ENCODE results near the gene COPB2.

COPB2 gene

DNA sequence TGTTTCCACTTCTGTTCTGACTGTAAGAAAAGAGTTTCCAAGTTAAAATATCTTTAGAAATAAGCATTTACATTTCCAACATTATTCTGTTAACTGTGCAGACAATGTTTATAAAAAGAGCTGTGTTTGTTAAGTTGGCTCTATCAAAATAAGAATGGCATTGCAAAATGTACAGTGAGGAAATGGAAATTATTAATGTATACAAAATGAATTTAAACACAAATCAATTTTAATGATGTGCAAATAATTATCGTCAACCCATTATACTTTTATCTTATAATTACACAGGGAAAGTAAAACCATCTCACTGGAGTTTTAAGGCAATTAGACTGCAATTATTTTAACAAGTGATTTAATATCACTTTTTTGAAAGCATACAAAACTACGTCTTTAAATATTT lies 28.2 kb downstream of the COPB2 start:
- in situ Hi-C loops (cut with HindIII; ENCODE audit: low pct_unique_long_range_greater_than_20kb, low sequenced_read_pairs) = no loop called here
- no peak for TF ChIP-seq JUND (IDR thresholded peaks at IDR 0.05; ENCODE audit: low read depth)
- DNase-seq (ENCODE audit: low read depth in 1 of 2, low spot score in 1 of 2) = no peak

DNA sequence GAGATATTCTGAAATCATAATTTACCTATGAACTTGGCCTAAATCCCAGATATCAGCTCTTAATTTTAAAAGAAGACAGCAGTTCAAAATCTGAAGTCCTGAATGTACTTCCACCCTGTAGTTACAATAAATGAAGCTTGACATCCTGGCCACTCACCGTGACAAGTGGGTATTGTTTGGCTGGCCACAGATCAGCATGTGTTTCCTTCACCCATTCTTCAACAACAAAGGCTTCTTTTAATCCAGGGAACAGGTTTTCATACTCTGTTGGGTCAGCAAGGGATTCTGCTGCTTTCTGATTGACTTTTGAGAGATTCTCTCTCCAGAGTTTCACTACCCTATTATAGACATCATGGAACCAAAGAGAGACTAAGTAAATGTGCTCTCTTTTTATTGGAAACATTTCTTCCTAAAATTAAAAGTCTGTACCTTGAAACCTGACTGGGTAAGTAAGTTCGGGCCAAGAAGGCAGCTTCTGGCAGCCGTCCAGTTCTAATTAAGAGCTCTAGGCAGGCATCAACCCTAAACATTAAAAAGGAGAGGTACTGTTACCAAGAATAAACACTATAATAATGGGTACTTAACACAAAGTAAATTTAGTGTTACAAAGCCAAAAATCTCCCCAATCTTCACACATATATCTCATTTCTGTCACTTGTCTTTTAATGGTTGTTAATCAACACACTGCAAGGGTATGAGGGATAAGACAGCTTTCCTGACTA lies 30.4 kb downstream of the COPB2 start:
- no peak for TF ChIP-seq JUND (IDR thresholded peaks at IDR 0.05; ENCODE audit: low read depth)

DNA sequence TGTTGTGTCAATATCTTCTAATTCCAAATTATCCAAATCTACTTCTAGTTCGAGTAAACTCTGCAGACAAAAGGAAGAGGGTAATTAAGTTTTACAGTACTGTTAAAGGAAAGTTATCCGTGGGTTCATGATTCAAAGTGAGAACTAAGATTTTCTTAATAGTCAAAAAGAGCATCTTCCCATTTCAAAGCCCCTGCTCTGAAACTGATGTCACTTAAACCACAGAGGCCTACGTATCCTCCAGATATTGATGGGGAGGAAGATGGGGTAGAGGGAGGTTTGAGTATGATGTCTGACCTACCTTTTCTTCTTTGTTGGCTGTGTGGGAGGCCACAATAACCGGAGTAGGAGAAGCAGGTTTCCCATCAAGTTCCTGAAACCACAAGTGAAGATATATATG lies 31.5 kb downstream of the COPB2 start:
- no peak for TF ChIP-seq JUND (IDR thresholded peaks at IDR 0.05; ENCODE audit: low read depth)
- no peak for DNase-seq (ENCODE audit: low read depth in 1 of 2, low spot score in 1 of 2)
- in situ Hi-C loops (cut with HindIII; ENCODE audit: low pct_unique_long_range_greater_than_20kb, low sequenced_read_pairs) = no loop called here

More for the DNA sequence above, 30.4 kb downstream of the COPB2 start:
- no peak for DNase-seq (ENCODE audit: low read depth in 1 of 2, low spot score in 1 of 2)
- in situ Hi-C loops (cut with HindIII; ENCODE audit: low pct_unique_long_range_greater_than_20kb, low sequenced_read_pairs) = no loop called here

DNA sequence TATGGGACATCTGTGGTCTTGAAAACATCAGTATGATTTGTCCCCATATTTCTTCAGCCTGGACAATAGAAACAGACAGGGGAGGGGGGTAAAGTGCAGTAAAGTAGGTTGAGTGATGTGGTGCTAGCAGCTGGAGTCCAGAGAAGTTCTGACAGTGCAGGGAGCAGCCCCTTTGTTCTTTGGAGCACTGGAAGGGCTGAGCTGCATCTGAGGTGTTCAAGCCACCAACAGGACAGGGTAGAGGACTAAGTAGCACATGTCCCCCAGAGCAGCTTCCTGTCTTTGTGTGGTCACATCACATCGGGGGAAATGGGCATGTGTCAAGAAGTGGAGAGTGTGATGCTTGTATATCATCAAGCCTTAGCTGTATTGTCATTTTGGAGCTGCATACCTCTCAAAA lies 33.6 kb downstream of the COPB2 start:
- no peak for TF ChIP-seq JUND (IDR thresholded peaks at IDR 0.05; ENCODE audit: low read depth)
- in situ Hi-C loops (cut with HindIII; ENCODE audit: low pct_unique_long_range_greater_than_20kb, low sequenced_read_pairs) = no loop called here
- DNase-seq (ENCODE audit: low read depth in 1 of 2, low spot score in 1 of 2) = no peak

DNA sequence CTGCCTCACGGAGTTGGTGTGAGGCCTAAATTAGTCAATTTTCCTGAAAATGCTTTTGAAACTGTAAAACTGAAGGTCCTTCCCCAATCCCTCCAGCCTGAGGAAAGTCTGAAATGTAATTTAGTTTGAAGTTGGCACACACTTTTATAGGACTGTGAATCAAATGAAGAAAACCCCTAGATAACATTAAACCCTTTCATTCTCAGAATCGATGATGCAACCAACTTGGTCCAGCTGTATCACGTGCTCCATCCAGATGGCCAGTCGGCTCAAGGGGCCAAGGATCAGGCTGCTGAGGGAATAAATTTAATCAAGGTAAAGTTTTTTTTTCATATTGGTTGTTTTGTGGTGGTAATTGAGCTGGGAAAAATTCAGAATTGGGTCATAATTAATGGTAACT lies 34.0 kb downstream of the COPB2 start:
- no peak for DNase-seq (ENCODE audit: low read depth in 1 of 2, low spot score in 1 of 2)
- in situ Hi-C loops (cut with HindIII; ENCODE audit: low pct_unique_long_range_greater_than_20kb, low sequenced_read_pairs) = no loop called here
- no peak for TF ChIP-seq JUND (IDR thresholded peaks at IDR 0.05; ENCODE audit: low read depth)

DNA sequence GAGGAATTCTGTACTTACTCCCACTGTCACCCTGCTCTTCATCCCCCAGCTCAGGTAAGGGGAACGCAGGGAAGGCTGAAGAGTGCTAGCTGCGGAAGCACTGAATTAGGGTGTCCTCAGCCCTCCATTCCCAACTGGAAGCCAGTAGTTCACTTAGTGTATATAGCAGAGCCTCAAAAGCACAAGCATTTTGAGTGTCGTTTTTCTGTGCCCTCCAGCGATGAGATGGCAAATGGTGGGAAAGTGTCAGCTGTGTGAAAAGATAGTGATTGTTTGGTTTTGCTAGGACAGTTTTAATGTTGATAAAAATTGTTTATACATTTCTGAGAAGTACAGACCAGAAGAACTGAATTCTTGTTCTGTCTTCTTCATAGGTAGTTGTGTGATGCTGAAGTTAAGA lies 34.8 kb downstream of the COPB2 start:
- no peak for DNase-seq (ENCODE audit: low read depth in 1 of 2, low spot score in 1 of 2)
- in situ Hi-C loops (cut with HindIII; ENCODE audit: low pct_unique_long_range_greater_than_20kb, low sequenced_read_pairs) = no loop called here
- TF ChIP-seq JUND (IDR thresholded peaks at IDR 0.05; ENCODE audit: low read depth) = no peak

DNA sequence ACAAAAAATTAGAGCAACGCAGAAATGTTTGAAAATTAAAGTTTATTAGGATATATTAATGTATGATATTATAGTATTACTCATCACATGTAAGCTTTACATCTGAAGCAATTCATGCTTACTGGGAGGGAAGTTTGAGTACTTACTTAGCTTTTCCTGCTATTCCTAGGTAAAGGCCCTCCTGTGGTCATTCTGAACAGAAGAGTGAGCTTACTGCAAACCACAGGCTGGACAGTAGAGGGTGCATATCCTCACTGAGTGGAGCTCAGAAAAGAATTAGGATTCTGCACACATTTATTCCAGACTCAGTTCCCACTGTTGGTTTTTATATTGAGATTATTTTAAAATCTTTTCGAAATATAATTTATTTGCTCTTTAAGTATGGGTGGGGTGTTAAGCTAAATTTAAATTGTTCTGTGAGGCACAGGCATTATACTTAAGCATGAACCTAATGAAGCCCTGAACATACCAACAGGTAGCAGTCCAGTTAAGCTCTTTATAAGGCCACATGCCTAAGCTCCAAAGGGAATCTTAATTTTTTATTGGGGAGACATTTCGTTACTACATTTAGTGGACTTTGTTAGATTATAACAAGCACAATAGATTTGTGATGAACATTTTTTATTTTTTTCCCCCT lies 35.4 kb downstream of the COPB2 start:
- peak; percentile 56 to 82 for DNase-seq (ENCODE audit: low read depth in 1 of 2, low spot score in 1 of 2)
- no peak for TF ChIP-seq JUND (IDR thresholded peaks at IDR 0.05; ENCODE audit: low read depth)
- in situ Hi-C loops (cut with HindIII; ENCODE audit: low pct_unique_long_range_greater_than_20kb, low sequenced_read_pairs) = no loop called here

DNA sequence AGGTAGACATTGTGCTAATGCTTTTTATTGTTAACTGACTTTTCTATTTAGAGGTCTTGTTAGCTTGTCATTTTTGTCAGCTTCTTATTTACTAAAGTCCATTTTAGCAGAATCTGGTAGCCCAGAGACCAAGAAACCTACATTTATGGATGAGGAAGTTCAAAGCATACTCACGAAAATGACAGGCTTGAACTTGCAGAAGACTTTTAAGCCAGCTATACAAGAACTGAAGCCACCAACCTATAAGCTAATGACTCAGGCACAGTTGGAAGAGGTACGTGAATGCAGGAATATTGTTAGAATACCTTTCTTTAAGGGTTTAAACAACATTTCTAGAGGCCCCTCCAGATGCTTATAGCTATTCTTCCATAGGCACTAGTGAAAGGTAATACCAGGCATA lies 42.7 kb downstream of the COPB2 start:
- in situ Hi-C loops (cut with HindIII; ENCODE audit: low pct_unique_long_range_greater_than_20kb, low sequenced_read_pairs) = no loop called here
- DNase-seq (ENCODE audit: low read depth in 1 of 2, low spot score in 1 of 2) = no peak
- TF ChIP-seq JUND (IDR thresholded peaks at IDR 0.05; ENCODE audit: low read depth) = no peak

DNA sequence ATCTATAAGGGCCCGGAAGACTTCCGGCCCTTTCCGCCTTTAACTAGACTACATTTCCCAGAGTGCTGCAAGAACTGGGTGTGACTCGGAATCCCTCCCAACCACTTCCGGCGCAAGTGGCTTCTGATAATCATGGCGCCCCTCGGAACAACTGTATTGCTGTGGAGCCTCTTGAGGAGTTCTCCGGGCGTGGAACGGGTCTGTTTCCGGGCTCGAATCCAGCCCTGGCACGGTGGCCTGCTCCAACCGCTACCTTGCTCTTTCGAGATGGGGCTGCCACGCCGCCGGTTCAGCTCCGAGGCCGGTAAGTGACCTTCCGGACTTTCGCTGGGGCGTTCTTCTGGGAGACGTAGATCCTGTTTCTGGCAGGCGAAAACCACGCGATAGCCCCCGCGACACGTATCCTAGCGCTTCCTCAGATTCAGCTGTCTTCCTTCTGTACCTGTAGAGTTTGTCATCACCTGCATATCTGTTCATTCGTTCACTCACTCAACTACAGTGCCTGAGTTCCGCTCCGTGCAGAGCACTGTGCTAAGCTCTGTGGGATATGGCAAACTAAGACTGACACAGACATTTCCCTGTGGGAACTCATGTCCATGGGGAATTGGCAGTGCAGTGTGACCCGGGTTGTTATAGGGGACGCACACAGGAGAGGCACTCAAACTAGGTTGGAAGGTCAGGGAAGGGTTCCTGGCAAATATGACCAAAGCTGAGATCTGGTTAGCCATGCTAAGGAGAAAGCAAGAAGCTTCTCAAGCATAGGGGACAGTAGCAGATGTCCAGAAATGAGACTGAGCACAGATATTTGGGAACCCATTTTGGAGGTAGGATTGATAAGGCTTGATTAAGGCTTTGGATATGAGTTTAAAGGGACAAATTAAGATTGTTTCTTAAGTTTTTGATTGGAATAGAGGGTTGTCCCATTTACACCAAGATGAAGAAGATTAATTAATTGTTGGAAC lies 45.3 kb downstream of the COPB2 start, which contains the start of gene MRPS22:
TSS of gene MRPS22 (plus strand) at position 126 of the 962 bp plus-strand sequence. CDS start at position 133, 7 bp downstream.
- DNase-seq (ENCODE audit: low read depth in 1 of 2, low spot score in 1 of 2) = peak; percentile 83 to 93
- TF ChIP-seq JUND (IDR thresholded peaks at IDR 0.05; ENCODE audit: low read depth) = no peak
- in situ Hi-C loops (cut with HindIII; ENCODE audit: low pct_unique_long_range_greater_than_20kb, low sequenced_read_pairs) = no loop called here

DNA sequence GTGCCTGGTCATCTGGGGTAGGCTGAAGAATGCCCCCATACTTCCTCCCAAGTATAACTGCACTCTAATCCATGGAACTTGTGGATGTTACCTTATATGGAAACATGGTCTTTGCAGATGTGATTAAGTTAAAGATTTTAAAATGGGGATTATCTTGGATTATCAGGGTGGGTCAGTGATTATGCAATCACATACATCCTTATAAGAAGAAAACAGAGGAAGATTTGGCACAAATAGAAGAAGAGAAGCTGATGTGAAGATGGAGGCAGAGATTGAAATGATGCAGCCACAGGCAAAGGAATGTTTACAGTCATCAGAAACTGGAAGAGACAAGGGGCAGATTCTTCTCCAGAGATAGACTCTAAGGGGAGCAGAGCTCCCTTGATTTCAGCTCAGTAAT lies 47.4 kb downstream of the COPB2 start:
- in situ Hi-C loops (cut with HindIII; ENCODE audit: low pct_unique_long_range_greater_than_20kb, low sequenced_read_pairs) = no loop called here
- no peak for TF ChIP-seq JUND (IDR thresholded peaks at IDR 0.05; ENCODE audit: low read depth)
- DNase-seq (ENCODE audit: low read depth in 1 of 2, low spot score in 1 of 2) = no peak

DNA sequence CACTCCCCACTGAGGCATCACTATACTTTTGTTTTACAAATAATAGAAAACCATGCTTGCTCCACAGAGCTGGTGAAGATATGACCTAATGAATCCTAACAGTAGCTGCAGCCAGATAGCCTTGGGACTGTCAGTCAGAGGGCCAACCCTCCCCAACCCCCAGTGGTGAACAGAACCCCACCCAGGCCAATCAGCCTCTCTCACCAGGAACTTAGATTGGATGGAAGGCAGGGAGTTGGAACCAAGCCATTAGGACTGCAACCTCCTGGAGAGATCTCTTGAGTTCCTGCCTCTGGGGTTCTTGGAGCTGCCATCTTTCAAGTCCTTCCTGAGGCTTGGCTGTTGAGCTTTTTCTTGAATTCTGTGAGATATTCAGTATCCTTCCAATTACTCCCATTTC lies 48.7 kb downstream of the COPB2 start:
- no peak for TF ChIP-seq JUND (IDR thresholded peaks at IDR 0.05; ENCODE audit: low read depth)
- in situ Hi-C loops (cut with HindIII; ENCODE audit: low pct_unique_long_range_greater_than_20kb, low sequenced_read_pairs) = no loop called here
- DNase-seq (ENCODE audit: low read depth in 1 of 2, low spot score in 1 of 2) = no peak

DNA sequence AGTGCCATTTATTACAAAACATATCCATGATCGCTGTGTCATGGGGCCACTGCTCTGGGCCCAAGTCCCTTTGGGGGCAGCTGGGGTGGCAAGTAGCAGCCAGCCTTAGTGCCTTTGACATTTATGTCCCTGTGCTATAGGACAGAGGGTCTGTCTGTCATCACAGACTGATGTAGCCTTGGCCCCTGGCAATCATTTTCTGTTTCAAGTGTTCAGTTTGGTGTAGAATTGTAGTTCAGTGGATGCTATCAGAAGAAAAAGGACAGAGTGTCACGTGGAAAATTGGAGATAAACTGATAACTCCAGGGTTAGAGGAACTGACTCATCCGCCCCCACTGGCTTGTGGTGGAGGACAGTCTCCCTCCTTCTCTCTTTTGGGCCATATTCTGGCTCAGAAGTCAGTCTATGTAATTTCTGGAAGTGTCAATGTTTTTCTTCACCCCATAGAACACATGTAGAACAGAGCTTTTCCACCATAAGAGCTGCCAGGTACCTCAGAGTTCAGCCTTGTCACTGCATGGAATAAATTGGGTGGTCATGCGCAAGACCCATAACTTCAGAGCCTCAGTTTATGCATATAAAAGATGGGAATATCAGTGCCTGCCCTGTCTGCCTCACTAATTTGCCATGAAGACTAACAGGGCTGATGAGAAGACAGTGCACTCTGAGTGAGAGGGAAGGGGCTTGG lies 50.1 kb downstream of the COPB2 start:
- in situ Hi-C loops (cut with HindIII; ENCODE audit: low pct_unique_long_range_greater_than_20kb, low sequenced_read_pairs) = no loop called here
- DNase-seq (ENCODE audit: low read depth in 1 of 2, low spot score in 1 of 2) = no peak
- no peak for TF ChIP-seq JUND (IDR thresholded peaks at IDR 0.05; ENCODE audit: low read depth)

Measured in T47D (cell line).